ENCODE measurements around the gene CTNNBL1.

Gene CTNNBL1

GRCh38 chr20:37692459-37693166 is 1.2 kb upstream of the CTNNBL1 start:
- no peaks in the 10 kb centered on the region for H3K9me3 ChIP-seq (ENCODE audit: insufficient read depth, low read depth, low read length)
- no peak overlapping the region for H2AFZ ChIP-seq (ENCODE audit: insufficient read depth, low read length, poor library complexity)

GRCh38 chr20:37693242-37693634 is 592 bp upstream of the CTNNBL1 start:
- Histone ChIP-seq H3K4me1 (ENCODE audit: control insufficient read depth in 1 of 2, insufficient read depth in 2 of 2, low read length in 2 of 2) (peaks cover 6% of the 10 kb centered on the region in 2 experiments), H3K4me3 (ENCODE audit: low read depth, low read length) (no peak overlapping the region), H3K14ac (ENCODE audit: low read length) (no peak overlapping the region), H3K9ac (ENCODE audit: low read length) (no peak overlapping the region), H3K79me1 (ENCODE audit: low read length) (no peaks in the 10 kb centered on the region), H3K23ac (ENCODE audit: low read length) (no peak overlapping the region), H3K36me3 (ENCODE audit: control insufficient read depth in 1 of 2, insufficient read depth in 2 of 2, low read length in 2 of 2) (peaks cover 0 to 3% of the 10 kb centered on the region in 2 experiments), H2BK12ac (ENCODE audit: low read length) (no peak overlapping the region), H3K79me2 (ENCODE audit: control insufficient read depth, insufficient read depth, low read length, poor library complexity) (peaks cover 8% of the 10 kb centered on the region), H2AK5ac (ENCODE audit: low read length) (no peak overlapping the region), H4K8ac (ENCODE audit: low read depth, low read length) (peak overlapping the region; percentile 86), H4K12ac (ENCODE audit: low read depth, low read length) (no peak overlapping the region), H4K91ac (ENCODE audit: low read depth, low read length) (no peak overlapping the region), H2BK5ac (ENCODE audit: low read depth, low read length, poor library complexity) (no peak overlapping the region), H3K4ac (ENCODE audit: low read depth, low read length) (no peak overlapping the region), H3K18ac (ENCODE audit: low read length) (no peak overlapping the region), H3K27ac (ENCODE audit: low read depth, low read length) (no peak overlapping the region), H3K4me2 (ENCODE audit: low read length) (peak overlapping the region; percentile 96), H2AFZ (ENCODE audit: insufficient read depth, low read length, poor library complexity) (peak overlapping the region; percentile 92), H2BK120ac (ENCODE audit: insufficient read depth, low read length, poor library complexity) (no peak overlapping the region), H3K9me3 (ENCODE audit: insufficient read depth, low read depth, low read length) (no peaks in the 10 kb centered on the region), H3K27me3 (ENCODE audit: insufficient read depth, low read length) (no peaks in the 10 kb centered on the region)
- no peak for DNase-seq
- no CpG with 5 or more reads among the region's 2 CpGs for WGBS (ENCODE audit: extremely low coverage, insufficient coverage, insufficient read length)

More at GRCh38 chr20:37692459-37693166, 1.2 kb upstream of the CTNNBL1 start:
- no CpG with 5 or more reads among the region's 8 CpGs for WGBS (ENCODE audit: extremely low coverage, insufficient coverage, insufficient read length)
- Histone ChIP-seq H3K79me2 (ENCODE audit: control insufficient read depth, insufficient read depth, low read length, poor library complexity) (peaks cover 8% of the 10 kb centered on the region), H2AK5ac (ENCODE audit: low read length) (no peak overlapping the region), H4K8ac (ENCODE audit: low read depth, low read length) (no peak overlapping the region), H2BK5ac (ENCODE audit: low read depth, low read length, poor library complexity) (no peak overlapping the region), H3K14ac (ENCODE audit: low read length) (no peak overlapping the region), H3K4ac (ENCODE audit: low read depth, low read length) (no peak overlapping the region), H3K4me1 (ENCODE audit: control insufficient read depth in 1 of 2, insufficient read depth in 2 of 2, low read length in 2 of 2) (peaks cover 6% of the 10 kb centered on the region in 2 experiments), H4K91ac (ENCODE audit: low read depth, low read length) (no peak overlapping the region), H2BK120ac (ENCODE audit: insufficient read depth, low read length, poor library complexity) (no peak overlapping the region), H3K18ac (ENCODE audit: low read length) (no peak overlapping the region), H3K79me1 (ENCODE audit: low read length) (no peaks in the 10 kb centered on the region), H3K27me3 (ENCODE audit: insufficient read depth, low read length) (no peaks in the 10 kb centered on the region), H3K9ac (ENCODE audit: low read length) (no peak overlapping the region), H4K12ac (ENCODE audit: low read depth, low read length) (no peak overlapping the region), H2BK12ac (ENCODE audit: low read length) (no peak overlapping the region), H3K27ac (ENCODE audit: low read depth, low read length) (no peak overlapping the region), H3K4me2 (ENCODE audit: low read length) (no peak overlapping the region), H3K4me3 (ENCODE audit: low read depth, low read length) (no peak overlapping the region), H3K36me3 (ENCODE audit: control insufficient read depth in 1 of 2, insufficient read depth in 2 of 2, low read length in 2 of 2) (peaks cover 0 to 3% of the 10 kb centered on the region in 2 experiments), H3K23ac (ENCODE audit: low read length) (no peak overlapping the region)
- DNase-seq: no peak

GRCh38 chr20:37695684-37696342 is 2.0 kb downstream of the CTNNBL1 start:
- Histone ChIP-seq H4K91ac (ENCODE audit: low read depth, low read length) (no peak overlapping the region), H3K4ac (ENCODE audit: low read depth, low read length) (peak overlapping the region; percentile 73), H4K12ac (ENCODE audit: low read depth, low read length) (no peak overlapping the region), H3K9ac (ENCODE audit: low read length) (no peak overlapping the region), H3K23ac (ENCODE audit: low read length) (no peak overlapping the region), H3K27me3 (ENCODE audit: insufficient read depth, low read length) (no peaks in the 10 kb centered on the region), H3K4me3 (ENCODE audit: low read depth, low read length) (no peak overlapping the region), H3K4me1 (ENCODE audit: control insufficient read depth in 1 of 2, insufficient read depth in 2 of 2, low read length in 2 of 2) (peaks cover 6% of the 10 kb centered on the region in 2 experiments), H3K79me2 (ENCODE audit: control insufficient read depth, insufficient read depth, low read length, poor library complexity) (peaks cover 8% of the 10 kb centered on the region), H3K79me1 (ENCODE audit: low read length) (no peaks in the 10 kb centered on the region), H2AK5ac (ENCODE audit: low read length) (no peak overlapping the region), H3K18ac (ENCODE audit: low read length) (no peak overlapping the region), H4K8ac (ENCODE audit: low read depth, low read length) (no peak overlapping the region), H2BK120ac (ENCODE audit: insufficient read depth, low read length, poor library complexity) (no peak overlapping the region), H2BK5ac (ENCODE audit: low read depth, low read length, poor library complexity) (no peak overlapping the region), H3K14ac (ENCODE audit: low read length) (no peak overlapping the region), H3K27ac (ENCODE audit: low read depth, low read length) (no peak overlapping the region), H3K36me3 (ENCODE audit: control insufficient read depth in 1 of 2, insufficient read depth in 2 of 2, low read length in 2 of 2) (peaks cover 0 to 3% of the 10 kb centered on the region in 2 experiments), H2AFZ (ENCODE audit: insufficient read depth, low read length, poor library complexity) (no peak overlapping the region), H2BK12ac (ENCODE audit: low read length) (no peak overlapping the region), H3K4me2 (ENCODE audit: low read length) (no peak overlapping the region), H3K9me3 (ENCODE audit: insufficient read depth, low read depth, low read length) (no peaks in the 10 kb centered on the region)
- no peak for DNase-seq
- WGBS (ENCODE audit: extremely low coverage, insufficient coverage, insufficient read length): no CpG with 5 or more reads among the region's 3 CpGs

DNA sequence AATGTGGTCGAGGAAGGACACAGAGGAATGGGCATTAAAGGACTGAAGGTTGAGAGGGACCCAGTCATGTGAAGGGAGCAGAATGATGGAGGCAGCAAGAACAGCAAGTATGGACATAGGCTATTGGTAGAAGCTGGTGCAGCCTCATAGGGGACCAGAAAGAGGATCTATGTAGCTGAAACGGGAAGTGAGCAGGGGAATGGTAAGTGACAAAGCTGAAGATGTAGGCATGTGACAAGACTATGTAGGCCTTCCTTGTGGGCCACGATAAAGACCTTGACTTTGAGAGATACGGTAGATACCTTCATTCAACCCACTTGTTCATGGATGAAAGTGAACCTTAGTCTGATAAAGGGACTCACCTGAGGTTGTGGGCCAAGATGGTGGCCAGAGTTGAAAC is 3.5 kb downstream of the CTNNBL1 start:
- Histone ChIP-seq H4K12ac (ENCODE audit: low read depth, low read length) (no peak overlapping the region), H3K27ac (ENCODE audit: low read depth, low read length) (no peak overlapping the region), H3K79me2 (ENCODE audit: control insufficient read depth, insufficient read depth, low read length, poor library complexity) (peaks cover 8% of the 10 kb centered on the region), H3K9me3 (ENCODE audit: insufficient read depth, low read depth, low read length) (no peaks in the 10 kb centered on the region), H3K36me3 (ENCODE audit: control insufficient read depth in 1 of 2, insufficient read depth in 2 of 2, low read length in 2 of 2) (peaks cover 0 to 3% of the 10 kb centered on the region in 2 experiments), H3K27me3 (ENCODE audit: insufficient read depth, low read length) (no peaks in the 10 kb centered on the region), H2AK5ac (ENCODE audit: low read length) (no peak overlapping the region), H3K4me2 (ENCODE audit: low read length) (no peak overlapping the region), H4K91ac (ENCODE audit: low read depth, low read length) (no peak overlapping the region), H2BK12ac (ENCODE audit: low read length) (no peak overlapping the region), H4K8ac (ENCODE audit: low read depth, low read length) (no peak overlapping the region), H3K79me1 (ENCODE audit: low read length) (no peaks in the 10 kb centered on the region), H3K23ac (ENCODE audit: low read length) (no peak overlapping the region), H2BK120ac (ENCODE audit: insufficient read depth, low read length, poor library complexity) (no peak overlapping the region), H2AFZ (ENCODE audit: insufficient read depth, low read length, poor library complexity) (no peak overlapping the region), H2BK5ac (ENCODE audit: low read depth, low read length, poor library complexity) (no peak overlapping the region), H3K9ac (ENCODE audit: low read length) (no peak overlapping the region), H3K4ac (ENCODE audit: low read depth, low read length) (peak overlapping the region; percentile 15), H3K4me1 (ENCODE audit: control insufficient read depth in 1 of 2, insufficient read depth in 2 of 2, low read length in 2 of 2) (peaks cover 6% of the 10 kb centered on the region in 2 experiments), H3K4me3 (ENCODE audit: low read depth, low read length) (no peak overlapping the region), H3K14ac (ENCODE audit: low read length) (no peak overlapping the region), H3K18ac (ENCODE audit: low read length) (no peak overlapping the region)
- no CpG with 5 or more reads among the region's 4 CpGs for WGBS (ENCODE audit: extremely low coverage, insufficient coverage, insufficient read length)
- no peak for DNase-seq
